HepG2 (cell line): ENCODE results near the gene ZBTB22. TPM values are rescaled to one million over a fixed set of nuclear protein-coding genes. Genes with fewer than 3 reads are reported as not detected.

Source experiments
- AGO2 ChIP-seq: fragments of 200-400 bp; formaldehyde crosslinking; optimal IDR thresholded peaks from 2 replicates; pipeline ENCODE3; 2017; ENCODE audit warnings: mild to moderate bottlenecking, low read depth, low read length, moderate library complexity
- DMAP1 ChIP-seq: IDR thresholded peaks from 2 replicates; pipeline ENCODE4 v1.6.1; 2016
- DPF2 ChIP-seq: sonication (generic); formaldehyde crosslinking; IDR thresholded peaks from 2 replicates; pipeline ENCODE4 v1.4.0; 2020; ENCODE audit warnings: mild to moderate bottlenecking, low read depth, missing genetic modification reagents, borderline replicate concordance
- KDM3A ChIP-seq: IDR thresholded peaks from 2 replicates; pipeline ENCODE4 v1.6.1; 2018; ENCODE audit warnings: low read depth, missing compliant biosample characterization
- MTA3 ChIP-seq: sonication (generic); formaldehyde crosslinking; IDR thresholded peaks from 2 replicates; pipeline ENCODE4 v1.4.0; 2020; ENCODE audit warnings: missing genetic modification reagents
- PRMT3 ChIP-seq: sonication (generic); formaldehyde crosslinking; IDR thresholded peaks from 2 replicates; pipeline ENCODE4 v1.8.1; 2022; ENCODE audit warnings: low read depth, mild to moderate bottlenecking, moderate library complexity, missing genetic modification reagents, borderline replicate concordance
- RAD21 ChIP-seq: fragments of 450-650 bp; formaldehyde crosslinking; IDR thresholded peaks from 2 replicates; pipeline ENCODE4 v1.5.0; 2020; ENCODE audit warnings: mild to moderate bottlenecking
- RFXAP ChIP-seq: sonication (generic); formaldehyde crosslinking; IDR thresholded peaks from 2 replicates; pipeline ENCODE4 v1.4.0; 2020; ENCODE audit warnings: missing genetic modification reagents, borderline replicate concordance
- XBP1 ChIP-seq: sonication (generic); formaldehyde crosslinking; IDR thresholded peaks from 2 replicates; pipeline ENCODE4 v1.5.0; 2020; ENCODE audit warnings: missing genetic modification reagents
- ZBTB3 ChIP-seq: sonication (generic); formaldehyde crosslinking; IDR thresholded peaks from 2 replicates; pipeline ENCODE4 v1.4.0; 2020; ENCODE audit warnings: low read depth, mild to moderate bottlenecking, moderate library complexity, missing genetic modification reagents, borderline replicate concordance
- ZNF136 ChIP-seq: sonication (generic); formaldehyde crosslinking; IDR thresholded peaks from 2 replicates; pipeline ENCODE4 v1.8.1; 2022; ENCODE audit warnings: low read depth, mild to moderate bottlenecking, moderate library complexity, missing genetic modification reagents
- ZNF264 ChIP-seq: sonication (generic); formaldehyde crosslinking; IDR thresholded peaks from 2 replicates; pipeline ENCODE4 v1.4.0; 2020; ENCODE audit warnings: missing genetic modification reagents
- ZNF850 ChIP-seq: sonication (generic); formaldehyde crosslinking; conservative IDR thresholded peaks from 2 replicates; pipeline ENCODE4 v1.9.0; 2021; ENCODE audit warnings: mild to moderate bottlenecking, missing genetic modification reagents
- ZSCAN25 ChIP-seq: sonication (generic); formaldehyde crosslinking; IDR thresholded peaks from 2 replicates; pipeline ENCODE4 v1.8.0; 2022; ENCODE audit warnings: mild to moderate bottlenecking, missing genetic modification reagents
- polyA plus RNA-seq, 8 experiments: library from polyadenylated mRNA; depleted of rRNA in 3 of 8; stranded (reverse) in 7 of 8; unstranded in 1 of 8; fragments of >200 nt; fragmentation: Illumina TruSeq in 4 of 8; extraction: Trizol in 4 of 8; gene quantifications; 2 replicates each; pipeline versions ENCODE4 v1.2.1 to v1.2.3, GENCODE V29; 2011 to 2016; ENCODE audit warnings: low read depth in 4 of 8, missing spikeins in 1 of 8, mixed read lengths in 1 of 8; ENCODE audit not compliant: insufficient read depth in 1 of 8
- total RNA-seq, 5 experiments: library from RNA; depleted of rRNA; stranded (reverse); fragments of >200 nt; fragmentation: Illumina TruSeq; extraction: Trizol; gene quantifications; 2 replicates each; pipeline ENCODE4 v1.2.3, GENCODE V29; 2016; ENCODE audit warnings: low read depth in 1 of 5
- TF ChIP-seq, protein P1 (sequence below): sonication (generic); formaldehyde crosslinking; IDR thresholded peaks from 2 replicates; pipeline ENCODE4 v1.5.0; 2020; ENCODE audit warnings: mild to moderate bottlenecking, missing genetic modification reagents
- TF ChIP-seq, protein P2 (sequence below): sonication (generic); formaldehyde crosslinking; IDR thresholded peaks from 2 replicates; pipeline ENCODE4 v1.4.0; 2020; ENCODE audit warnings: missing genetic modification reagents
- TF ChIP-seq, protein P3 (sequence below): sonication (generic); formaldehyde crosslinking; IDR thresholded peaks from 2 replicates; pipeline ENCODE4 v1.4.0; 2020; ENCODE audit warnings: missing genetic modification reagents
- TF ChIP-seq, protein P4 (sequence below): sonication (generic); formaldehyde crosslinking; IDR thresholded peaks from 2 replicates; pipeline ENCODE4 v1.4.0; 2020; ENCODE audit warnings: missing genetic modification reagents

The ZBTB22 gene
- total and polyA plus RNA-seq, 2 of the 13 experiments (the other 11 are each of a cell fraction or from before 2014, with no cell fraction given) = 8.0 to 10.6 TPM

DNA sequence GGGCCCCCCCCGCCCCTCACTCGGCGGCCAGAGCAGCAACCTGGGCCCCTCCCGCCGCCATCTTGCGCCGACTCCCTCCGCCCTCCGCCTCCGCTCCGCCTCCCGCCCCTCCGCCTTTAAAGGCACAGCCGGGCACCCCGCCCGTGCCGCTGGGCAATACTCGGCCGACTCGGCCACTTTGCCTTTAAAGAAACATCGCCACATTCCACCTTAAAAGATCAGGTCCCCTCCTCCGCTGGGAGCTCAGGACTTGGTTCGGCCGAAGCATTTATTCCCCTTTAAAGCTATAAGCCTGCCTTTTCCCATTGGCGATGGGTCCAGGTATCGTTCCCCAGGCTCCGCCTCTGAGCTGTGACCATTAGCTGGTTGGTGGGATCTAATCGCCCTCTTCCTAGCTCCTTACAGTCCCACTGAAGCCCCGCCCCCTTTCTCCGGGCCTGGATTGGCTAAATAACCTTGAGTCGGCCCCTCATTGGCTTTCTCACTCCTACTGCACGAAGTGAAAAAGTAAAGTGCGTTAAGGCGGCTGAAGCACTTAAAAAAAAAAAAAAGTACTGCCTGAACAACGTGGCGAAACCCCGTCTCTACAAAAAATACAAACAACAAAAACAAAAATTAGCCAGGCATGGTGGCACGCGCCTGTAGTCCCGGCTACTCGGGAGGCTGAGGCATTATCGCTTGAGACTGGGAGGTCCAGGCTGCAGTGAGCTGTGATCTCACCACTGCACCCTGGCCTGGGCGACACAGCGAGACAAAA, at the start of gene ZBTB22 (continued):
- TF ChIP-seq, protein P1, sequence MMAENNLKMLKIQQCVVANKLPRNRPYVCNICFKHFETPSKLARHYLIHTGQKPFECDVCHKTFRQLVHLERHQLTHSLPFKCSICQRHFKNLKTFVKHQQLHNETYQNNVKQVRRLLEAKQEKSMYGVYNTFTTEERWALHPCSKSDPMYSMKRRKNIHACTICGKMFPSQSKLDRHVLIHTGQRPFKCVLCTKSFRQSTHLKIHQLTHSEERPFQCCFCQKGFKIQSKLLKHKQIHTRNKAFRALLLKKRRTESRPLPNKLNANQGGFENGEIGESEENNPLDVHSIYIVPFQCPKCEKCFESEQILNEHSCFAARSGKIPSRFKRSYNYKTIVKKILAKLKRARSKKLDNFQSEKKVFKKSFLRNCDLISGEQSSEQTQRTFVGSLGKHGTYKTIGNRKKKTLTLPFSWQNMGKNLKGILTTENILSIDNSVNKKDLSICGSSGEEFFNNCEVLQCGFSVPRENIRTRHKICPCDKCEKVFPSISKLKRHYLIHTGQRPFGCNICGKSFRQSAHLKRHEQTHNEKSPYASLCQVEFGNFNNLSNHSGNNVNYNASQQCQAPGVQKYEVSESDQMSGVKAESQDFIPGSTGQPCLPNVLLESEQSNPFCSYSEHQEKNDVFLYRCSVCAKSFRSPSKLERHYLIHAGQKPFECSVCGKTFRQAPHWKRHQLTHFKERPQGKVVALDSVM (CRISPR knock-in tag) = no peak
- TF ChIP-seq RFXAP (CRISPR knock-in tag) = peak; percentile 81
- TF ChIP-seq ZNF850 (CRISPR knock-in tag) = no peak; the same call in 1 of the 2 replicates
- peak; percentile 70 for TF ChIP-seq ZNF264 (CRISPR knock-in tag)
- TF ChIP-seq ZBTB3 = no peak
- TF ChIP-seq RAD21 (CRISPR knock-in tag) = no peak
- TF ChIP-seq, protein P2, sequence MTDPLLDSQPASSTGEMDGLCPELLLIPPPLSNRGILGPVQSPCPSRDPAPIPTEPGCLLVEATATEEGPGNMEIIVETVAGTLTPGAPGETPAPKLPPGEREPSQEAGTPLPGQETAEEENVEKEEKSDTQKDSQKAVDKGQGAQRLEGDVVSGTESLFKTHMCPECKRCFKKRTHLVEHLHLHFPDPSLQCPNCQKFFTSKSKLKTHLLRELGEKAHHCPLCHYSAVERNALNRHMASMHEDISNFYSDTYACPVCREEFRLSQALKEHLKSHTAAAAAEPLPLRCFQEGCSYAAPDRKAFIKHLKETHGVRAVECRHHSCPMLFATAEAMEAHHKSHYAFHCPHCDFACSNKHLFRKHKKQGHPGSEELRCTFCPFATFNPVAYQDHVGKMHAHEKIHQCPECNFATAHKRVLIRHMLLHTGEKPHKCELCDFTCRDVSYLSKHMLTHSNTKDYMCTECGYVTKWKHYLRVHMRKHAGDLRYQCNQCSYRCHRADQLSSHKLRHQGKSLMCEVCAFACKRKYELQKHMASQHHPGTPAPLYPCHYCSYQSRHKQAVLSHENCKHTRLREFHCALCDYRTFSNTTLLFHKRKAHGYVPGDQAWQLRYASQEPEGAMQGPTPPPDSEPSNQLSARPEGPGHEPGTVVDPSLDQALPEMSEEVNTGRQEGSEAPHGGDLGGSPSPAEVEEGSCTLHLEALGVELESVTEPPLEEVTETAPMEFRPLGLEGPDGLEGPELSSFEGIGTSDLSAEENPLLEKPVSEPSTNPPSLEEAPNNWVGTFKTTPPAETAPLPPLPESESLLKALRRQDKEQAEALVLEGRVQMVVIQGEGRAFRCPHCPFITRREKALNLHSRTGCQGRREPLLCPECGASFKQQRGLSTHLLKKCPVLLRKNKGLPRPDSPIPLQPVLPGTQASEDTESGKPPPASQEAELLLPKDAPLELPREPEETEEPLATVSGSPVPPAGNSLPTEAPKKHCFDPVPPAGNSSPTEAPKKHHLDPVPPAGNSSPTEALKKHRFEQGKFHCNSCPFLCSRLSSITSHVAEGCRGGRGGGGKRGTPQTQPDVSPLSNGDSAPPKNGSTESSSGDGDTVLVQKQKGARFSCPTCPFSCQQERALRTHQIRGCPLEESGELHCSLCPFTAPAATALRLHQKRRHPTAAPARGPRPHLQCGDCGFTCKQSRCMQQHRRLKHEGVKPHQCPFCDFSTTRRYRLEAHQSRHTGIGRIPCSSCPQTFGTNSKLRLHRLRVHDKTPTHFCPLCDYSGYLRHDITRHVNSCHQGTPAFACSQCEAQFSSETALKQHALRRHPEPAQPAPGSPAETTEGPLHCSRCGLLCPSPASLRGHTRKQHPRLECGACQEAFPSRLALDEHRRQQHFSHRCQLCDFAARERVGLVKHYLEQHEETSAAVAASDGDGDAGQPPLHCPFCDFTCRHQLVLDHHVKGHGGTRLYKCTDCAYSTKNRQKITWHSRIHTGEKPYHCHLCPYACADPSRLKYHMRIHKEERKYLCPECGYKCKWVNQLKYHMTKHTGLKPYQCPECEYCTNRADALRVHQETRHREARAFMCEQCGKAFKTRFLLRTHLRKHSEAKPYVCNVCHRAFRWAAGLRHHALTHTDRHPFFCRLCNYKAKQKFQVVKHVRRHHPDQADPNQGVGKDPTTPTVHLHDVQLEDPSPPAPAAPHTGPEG (CRISPR knock-in tag) = no peak
- no peak for TF ChIP-seq ZSCAN25 (CRISPR knock-in tag)
- TF ChIP-seq DPF2 = no peak
- TF ChIP-seq, protein P3, sequence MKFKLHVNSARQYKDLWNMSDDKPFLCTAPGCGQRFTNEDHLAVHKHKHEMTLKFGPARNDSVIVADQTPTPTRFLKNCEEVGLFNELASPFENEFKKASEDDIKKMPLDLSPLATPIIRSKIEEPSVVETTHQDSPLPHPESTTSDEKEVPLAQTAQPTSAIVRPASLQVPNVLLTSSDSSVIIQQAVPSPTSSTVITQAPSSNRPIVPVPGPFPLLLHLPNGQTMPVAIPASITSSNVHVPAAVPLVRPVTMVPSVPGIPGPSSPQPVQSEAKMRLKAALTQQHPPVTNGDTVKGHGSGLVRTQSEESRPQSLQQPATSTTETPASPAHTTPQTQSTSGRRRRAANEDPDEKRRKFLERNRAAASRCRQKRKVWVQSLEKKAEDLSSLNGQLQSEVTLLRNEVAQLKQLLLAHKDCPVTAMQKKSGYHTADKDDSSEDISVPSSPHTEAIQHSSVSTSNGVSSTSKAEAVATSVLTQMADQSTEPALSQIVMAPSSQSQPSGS (CRISPR knock-in tag) = no peak; the same call in 1 of the 2 replicates
- no peak for TF ChIP-seq PRMT3 (CRISPR knock-in tag)
- TF ChIP-seq XBP1 (CRISPR knock-in tag) = no peak
- peak; percentile 40 for TF ChIP-seq AGO2
- TF ChIP-seq ZNF136 (CRISPR knock-in tag) = 0 out of 2 replicates have a peak, but pooled peaks have one; percentile 52
- TF ChIP-seq KDM3A (CRISPR knock-in tag) = no peak
- TF ChIP-seq, protein P4, sequence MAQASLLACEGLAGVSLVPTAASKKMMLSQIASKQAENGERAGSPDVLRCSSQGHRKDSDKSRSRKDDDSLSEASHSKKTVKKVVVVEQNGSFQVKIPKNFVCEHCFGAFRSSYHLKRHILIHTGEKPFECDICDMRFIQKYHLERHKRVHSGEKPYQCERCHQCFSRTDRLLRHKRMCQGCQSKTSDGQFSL = no peak; the same call in 1 of the 2 replicates
- TF ChIP-seq MTA3 (CRISPR knock-in tag) = no peak
- peak; percentile 26; the same call in 1 of the 2 replicates for TF ChIP-seq DMAP1 (CRISPR knock-in tag)
